K562 (cell line): ENCODE data around the gene MET.

Source experiments
- CHCHD3 ChIP-seq: fragments of 250-450 bp; sonication (Bioruptor Pico); IDR thresholded peaks from 2 replicates; pipeline ENCODE4 v2.1.2; 2022; ENCODE audit warnings: mild to moderate bottlenecking
- CREM ChIP-seq: IDR thresholded peaks from 2 replicates; pipeline ENCODE4 v1.6.1; 2014; ENCODE audit warnings: antibody characterized with exemption, low read depth
- CTCF ChIP-seq, 3 experiments: IDR thresholded peaks in 2 of 3; conservative IDR thresholded peaks in 1 of 3; 2 replicates each; pipeline ENCODE4 v1.5.1; 2011 to 2012; ENCODE audit warnings: low read length in 3 of 3, mild to moderate bottlenecking in 3 of 3, control low read depth in 2 of 3, improper control_type of control experiment in 1 of 3, inconsistent platforms in 1 of 3, low read depth in 1 of 3, mixed read lengths in 1 of 3, moderate library complexity in 1 of 3; ENCODE audit not compliant: insufficient read depth in 2 of 3
- E2F1 ChIP-seq: sonication (generic); formaldehyde crosslinking; IDR thresholded peaks from 2 replicates; pipeline ENCODE4 v1.8.1; 2023; ENCODE audit warnings: mild to moderate bottlenecking, missing genetic modification reagents, moderate library complexity
- ELF4 ChIP-seq: fragments of 450-650 bp; formaldehyde crosslinking; IDR thresholded peaks from 2 replicates; pipeline ENCODE4 v1.4.0; 2022; ENCODE audit warnings: missing genetic modification characterization
- HMG20A ChIP-seq: fragments of 450-650 bp; formaldehyde crosslinking; conservative IDR thresholded peaks from 2 replicates; pipeline ENCODE4 v1.4.0; 2020; ENCODE audit warnings: mild to moderate bottlenecking, mixed read lengths
- JUND ChIP-seq, 2 experiments: IDR thresholded peaks; 2 replicates in 1 of 2; 3 replicates in 1 of 2; pipeline ENCODE4 v1.6.1; 2011; ENCODE audit warnings: borderline replicate concordance in 2 of 2, low read depth in 2 of 2, low read length in 2 of 2, improper control_type of control experiment in 1 of 2, missing biosample characterization in 1 of 2, missing genetic modification characterization in 1 of 2, missing genetic modification reagents in 1 of 2
- KAT7 ChIP-seq: sonication (generic); formaldehyde crosslinking; IDR thresholded peaks from 2 replicates; pipeline ENCODE4 v1.8.0; 2022; ENCODE audit warnings: missing genetic modification reagents, mild to moderate bottlenecking, borderline replicate concordance
- RAD51 ChIP-seq: fragments of 450-650 bp; IDR thresholded peaks from 2 replicates; pipeline ENCODE4 v1.7.1; 2016; ENCODE audit warnings: low read depth, mild to moderate bottlenecking, borderline replicate concordance
- SMAD4 ChIP-seq: fragments of 250-450 bp; sonication (Bioruptor Pico); conservative IDR thresholded peaks from 2 replicates; pipeline ENCODE4 v1.8.0; 2021; ENCODE audit warnings: inconsistent platforms, mild to moderate bottlenecking, moderate library complexity
- TRIM24 ChIP-seq, 2 experiments: fragments of 450-650 bp; IDR thresholded peaks; 2 replicates each; pipeline ENCODE4 v1.6.1; 2016
- XRCC5 ChIP-seq: fragments of 200-400 bp; formaldehyde crosslinking; IDR thresholded peaks from 2 replicates; pipeline ENCODE4 v1.6.1; 2017; ENCODE audit warnings: low read depth, mild to moderate bottlenecking, low read length
- ZNF263 ChIP-seq: sonication (generic); formaldehyde crosslinking; IDR thresholded peaks from 2 replicates; pipeline ENCODE4 v1.8.0; 2022; ENCODE audit warnings: mild to moderate bottlenecking, missing genetic modification reagents, borderline replicate concordance
- ZNF609 ChIP-seq: sonication (generic); formaldehyde crosslinking; IDR thresholded peaks from 2 replicates; pipeline ENCODE4 v1.8.1; 2023; ENCODE audit warnings: missing genetic modification reagents, mild to moderate bottlenecking, borderline replicate concordance

GRCh38 chr7:116653204-116653603, 18.8 kb upstream of the MET start:
- TF ChIP-seq XRCC5 (no peak), ZNF609 (CRISPR knock-in tag) (no peak), KAT7 (CRISPR knock-in tag) (no peak), ELF4 (CRISPR knock-in tag) (no peak), JUND (IDR thresholded peaks at IDR 0.05; ENCODE audit: borderline replicate concordance, low read depth, low read length) (no peak), JUND (tag; IDR thresholded peaks at IDR 0.05; ENCODE audit: borderline replicate concordance, low read depth, low read length) (peak; percentile 68; the same call in 2 of the 3 replicates), E2F1 (CRISPR knock-in tag) (no peak), CTCF (IDR thresholded peaks at IDR 0.05 in 2 of 3, conservative IDR thresholded peaks at IDR 0.05 in 1 of 3; ENCODE audit: insufficient read depth in 2 of 3, low read depth in 1 of 3, low read length in 3 of 3) (no peak), ZNF263 (CRISPR knock-in tag) (no peak), RAD51 (no peak), SMAD4 (CRISPR knock-in tag) (no peak), CREM (no peak), CHCHD3 (CRISPR knock-in tag) (no peak), TRIM24 (IDR thresholded peaks at IDR 0.05) (no peak), HMG20A (CRISPR knock-in tag) (no peak)
